Lower leg skin (tissue), 3 donors: ENCODE results near the gene SLFNL1.

Source experiments
- CTCF ChIP-seq, 3 donors: fragments of 450-650 bp; IDR thresholded peaks; one replicate each; pipeline ENCODE4 v1.5.1; 2016; ENCODE audit warnings: antibody characterized with exemption in 3 of 3, mild to moderate bottlenecking in 3 of 3, moderate library complexity in 2 of 3
- POLR2A ChIP-seq, 2 donors: fragments of 450-650 bp; IDR thresholded peaks; one replicate each; pipeline ENCODE4 v1.6.1; 2016 to 2017; ENCODE audit warnings: antibody characterized with exemption in 2 of 2, mild to moderate bottlenecking in 1 of 2, moderate library complexity in 1 of 2

- no peak for TF ChIP-seq CTCF (IDR thresholded peaks at IDR 0.05)
- TF ChIP-seq POLR2A (IDR thresholded peaks at IDR 0.05): no peak
These were observed 44.4 kb downstream of the SLFNL1 start for GRCh38 chr1:40976952-40977690.
